GM12864 (cell line): ENCODE data around the gene PRKAG2.

Experiments used
- DNase-seq: peaks from one replicate; pipeline ENCODE4 v3.0.0-alpha.2; 2011; ENCODE audit warnings: low read depth
- H3K4me3 ChIP-seq: 2 replicates; pipeline ENCODE4 v1.5.1; 2011; ENCODE audit warnings: mild to moderate bottlenecking, low read depth, low read length, control low read depth
- TF ChIP-seq, protein P1 (sequence below): IDR thresholded peaks from 2 replicates; pipeline ENCODE4 v1.5.1; 2011; ENCODE audit warnings: low read depth, mild to moderate bottlenecking, moderate library complexity, low read length, control low read depth, inconsistent platforms; ENCODE audit errors: missing control alignments

The PRKAG2 gene

DNA sequence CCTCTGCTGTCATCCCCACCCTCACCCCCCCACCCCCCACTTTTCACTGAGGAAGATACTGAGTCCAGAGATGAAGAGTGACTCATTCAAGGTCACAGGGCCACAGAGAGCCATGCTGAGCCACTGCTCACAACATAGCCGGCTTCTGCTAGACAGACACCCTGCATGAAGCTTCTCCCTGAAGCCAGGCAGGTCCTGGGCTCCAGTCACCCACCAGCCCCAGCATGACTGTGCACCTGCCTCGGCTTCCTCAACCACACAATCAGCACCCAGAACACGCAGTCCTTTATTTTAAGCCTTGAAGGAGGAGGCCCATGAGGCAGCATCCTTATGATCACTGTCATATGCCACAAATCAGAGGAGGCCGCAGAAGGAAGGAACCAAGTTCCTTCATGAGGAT is 19.2 kb upstream of the PRKAG2 start:
- TF ChIP-seq, protein P1, sequence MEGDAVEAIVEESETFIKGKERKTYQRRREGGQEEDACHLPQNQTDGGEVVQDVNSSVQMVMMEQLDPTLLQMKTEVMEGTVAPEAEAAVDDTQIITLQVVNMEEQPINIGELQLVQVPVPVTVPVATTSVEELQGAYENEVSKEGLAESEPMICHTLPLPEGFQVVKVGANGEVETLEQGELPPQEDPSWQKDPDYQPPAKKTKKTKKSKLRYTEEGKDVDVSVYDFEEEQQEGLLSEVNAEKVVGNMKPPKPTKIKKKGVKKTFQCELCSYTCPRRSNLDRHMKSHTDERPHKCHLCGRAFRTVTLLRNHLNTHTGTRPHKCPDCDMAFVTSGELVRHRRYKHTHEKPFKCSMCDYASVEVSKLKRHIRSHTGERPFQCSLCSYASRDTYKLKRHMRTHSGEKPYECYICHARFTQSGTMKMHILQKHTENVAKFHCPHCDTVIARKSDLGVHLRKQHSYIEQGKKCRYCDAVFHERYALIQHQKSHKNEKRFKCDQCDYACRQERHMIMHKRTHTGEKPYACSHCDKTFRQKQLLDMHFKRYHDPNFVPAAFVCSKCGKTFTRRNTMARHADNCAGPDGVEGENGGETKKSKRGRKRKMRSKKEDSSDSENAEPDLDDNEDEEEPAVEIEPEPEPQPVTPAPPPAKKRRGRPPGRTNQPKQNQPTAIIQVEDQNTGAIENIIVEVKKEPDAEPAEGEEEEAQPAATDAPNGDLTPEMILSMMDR: no peak
- DNase-seq: no peak
- no peak overlapping the region for H3K4me3 ChIP-seq

DNA sequence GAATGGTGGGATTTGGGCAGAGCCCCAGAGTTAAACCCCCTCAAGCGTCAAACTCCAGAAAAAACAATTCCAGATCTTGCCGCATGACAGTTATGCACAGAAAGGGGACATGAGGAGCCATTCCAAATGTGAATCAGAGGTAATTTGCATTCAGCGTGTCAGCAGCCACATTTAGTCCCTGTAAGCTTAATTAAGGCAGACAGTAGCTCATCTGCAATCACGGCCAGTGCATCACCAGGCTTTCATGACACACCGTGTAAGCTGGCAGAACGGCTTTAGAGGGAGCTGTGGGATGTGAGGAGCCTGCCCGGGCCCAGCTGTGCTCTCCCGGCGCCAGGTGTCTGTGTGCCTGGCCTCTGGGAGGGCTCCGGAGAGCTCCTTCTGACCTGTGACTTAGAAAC is 18.7 kb upstream of the PRKAG2 start:
- TF ChIP-seq, protein P1: no peak
- DNase-seq: no peak
- no peak overlapping the region for H3K4me3 ChIP-seq

DNA sequence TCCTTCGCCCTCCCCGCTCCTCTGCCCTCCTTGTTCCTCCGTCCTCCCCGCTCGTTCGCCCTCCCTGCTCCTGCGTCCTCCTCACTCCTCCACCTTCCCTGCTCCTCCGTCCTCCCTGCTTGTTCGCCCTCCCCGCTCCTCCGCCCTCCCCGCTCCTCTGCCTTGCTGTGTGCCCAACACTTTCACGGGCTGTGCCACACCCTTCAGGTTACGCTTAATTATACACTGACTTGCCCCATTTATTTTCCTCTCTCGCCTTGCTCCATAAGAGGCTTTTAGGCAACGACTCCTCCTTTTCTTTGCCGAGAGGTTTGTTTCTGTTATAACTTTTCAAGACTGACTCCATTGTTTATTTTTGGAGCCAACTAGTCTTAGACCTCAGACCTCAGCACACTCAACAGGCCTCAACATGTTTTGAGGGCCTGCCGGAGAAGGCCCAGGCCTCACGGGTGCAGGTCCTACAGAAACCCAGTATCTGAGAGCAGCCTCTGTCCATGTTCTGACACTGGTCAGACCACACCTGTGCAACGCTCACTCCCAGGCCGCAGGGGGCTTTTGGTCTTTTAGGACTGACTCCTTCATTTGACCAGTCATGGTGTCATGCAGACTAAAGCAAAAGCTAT is 18.2 kb upstream of the PRKAG2 start:
- no peak for DNase-seq
- no peak overlapping the region for H3K4me3 ChIP-seq
- TF ChIP-seq, protein P1: no peak

DNA sequence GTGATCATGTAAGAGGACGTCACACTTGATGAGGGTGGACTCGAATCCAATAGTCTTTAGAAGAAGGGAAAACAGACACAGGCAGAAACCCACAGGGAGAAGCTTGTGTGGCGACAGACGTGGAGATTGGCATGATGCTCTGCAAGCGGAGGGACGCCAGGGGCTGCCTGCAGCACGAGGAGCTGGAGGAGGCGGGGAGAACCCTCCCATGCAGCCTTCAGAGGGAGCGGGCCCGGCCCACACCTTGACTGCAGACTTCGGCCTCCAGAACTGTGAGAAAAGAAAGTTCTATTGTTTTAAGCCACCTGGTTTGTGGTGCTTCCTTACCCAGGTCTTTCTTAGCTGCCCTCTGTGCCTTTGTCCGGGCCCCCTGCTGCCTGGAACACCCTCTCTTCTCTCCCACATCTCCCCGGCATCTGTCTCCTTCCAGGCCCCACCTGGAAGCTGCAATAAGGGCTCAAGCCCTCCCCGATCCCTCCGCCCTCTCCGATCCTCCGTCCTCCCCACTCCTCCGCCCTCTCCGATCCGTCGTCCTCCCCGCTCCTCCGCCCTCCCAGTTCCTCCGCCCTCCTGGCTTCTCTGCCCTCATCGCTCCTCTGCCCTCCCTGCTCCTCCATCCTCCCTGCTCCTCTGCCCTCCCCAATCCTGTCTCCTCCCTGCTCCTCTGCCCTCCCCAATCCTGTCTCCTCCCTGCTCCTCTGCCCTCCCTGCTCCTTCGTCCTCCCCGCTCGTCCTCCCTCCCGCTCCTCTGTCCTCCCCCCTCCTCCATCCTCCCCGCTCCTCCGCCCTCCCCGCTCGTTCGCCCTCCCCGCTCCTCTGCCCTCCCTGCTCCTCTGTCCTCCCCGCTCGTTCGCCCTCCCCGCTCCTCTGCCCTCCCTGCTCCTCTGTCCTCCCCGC is 17.4 kb upstream of the PRKAG2 start:
- no peak overlapping the region for H3K4me3 ChIP-seq
- no peak for DNase-seq

DNA sequence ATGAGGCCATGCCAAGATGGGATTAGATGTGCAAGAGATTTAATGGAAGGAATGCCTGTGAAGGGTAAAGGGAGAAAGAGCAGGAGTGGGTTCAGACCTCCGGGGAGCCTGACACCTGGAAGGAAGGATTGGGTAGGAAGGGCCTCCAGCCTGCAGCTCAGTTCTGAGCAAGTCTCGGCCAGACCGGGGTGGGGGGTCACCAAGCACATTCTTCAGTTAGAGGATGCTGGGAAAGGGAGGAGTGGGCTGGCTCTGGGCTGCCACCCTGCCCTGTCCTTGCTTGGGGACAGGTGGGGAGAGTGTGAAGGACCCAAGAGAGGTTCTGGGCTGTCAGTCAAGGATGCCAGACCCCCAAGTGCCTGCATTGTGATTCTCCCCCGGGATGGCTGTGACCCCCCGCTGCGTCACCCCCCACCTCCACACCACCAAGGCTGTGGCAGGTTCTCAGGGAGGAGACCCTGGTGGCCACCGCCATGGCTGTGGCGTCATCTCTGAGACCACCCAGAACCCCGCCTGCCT is 16.5 kb upstream of the PRKAG2 start:
- no peak for DNase-seq
- TF ChIP-seq, protein P1: no peak
- no peak overlapping the region for H3K4me3 ChIP-seq

More for the DNA sequence above, 17.4 kb upstream of the PRKAG2 start:
- TF ChIP-seq, protein P1: no peak

DNA sequence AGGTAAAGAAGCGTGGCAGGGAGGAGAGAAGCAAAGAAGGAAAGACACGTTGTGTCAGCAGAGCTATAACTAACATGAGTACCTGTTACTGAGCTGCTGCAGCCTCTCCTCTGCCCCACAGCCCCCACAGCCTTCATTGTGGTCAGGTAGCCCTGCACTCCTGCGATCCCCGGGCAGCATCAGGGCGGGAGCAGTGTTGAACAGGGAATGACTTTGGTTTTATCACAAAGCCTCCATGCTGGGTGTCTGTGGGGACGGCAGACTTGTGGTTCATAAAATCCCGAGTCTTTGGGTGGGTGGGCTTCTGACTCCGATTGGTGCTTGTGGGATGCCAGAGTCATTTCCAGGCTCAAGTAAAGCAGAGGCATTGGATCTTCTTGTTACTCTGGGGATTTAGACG is 14.8 kb upstream of the PRKAG2 start:
- no peak for DNase-seq
- H3K4me3 ChIP-seq: no peak overlapping the region
- TF ChIP-seq, protein P1: no peak

DNA sequence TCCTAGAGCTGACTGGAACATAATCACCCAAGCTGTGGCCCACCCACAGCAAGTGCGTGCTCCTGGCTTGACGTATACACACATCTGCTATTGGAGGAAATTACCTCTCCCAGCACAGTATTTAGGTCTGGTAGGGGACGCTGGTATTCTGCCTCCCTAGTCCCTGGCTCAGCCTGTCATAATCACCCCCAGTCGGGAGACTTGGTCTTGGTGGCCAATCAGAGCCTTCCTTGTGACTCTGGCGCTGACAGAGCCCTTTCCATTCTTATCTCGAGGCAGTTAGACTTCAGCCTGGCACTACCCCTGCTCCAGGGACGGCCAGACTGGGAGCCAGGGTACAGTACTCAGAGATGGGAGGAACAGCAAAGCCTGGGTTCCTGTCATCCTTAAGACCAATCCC is 14.3 kb upstream of the PRKAG2 start:
- no peak overlapping the region for H3K4me3 ChIP-seq
- DNase-seq: no peak
- TF ChIP-seq, protein P1: no peak
